ENCODE measurements around the gene NDUFB10.

- TF ChIP-seq FOXK2 (IDR thresholded peaks at IDR 0.05), result no peak
- TF ChIP-seq SP1 (IDR thresholded peaks at IDR 0.05), result no peak
Measured at GRCh38 chr16:1950559-1950958, 8.8 kb upstream of the NDUFB10 start.

All from HEK293T (cell line).